GM23338 (cell line): ENCODE data around the gene CASP3. TPM values are rescaled to one million over a fixed set of nuclear protein-coding genes. Genes with fewer than 3 reads are reported as not detected.

Experiments
- ATAC-seq: fragments of 200-7000 bp; cut with Tn5 transposase; 3 replicates; pipeline ENCODE4 v1.9.1; 2020
- DNase-seq: peaks from one replicate; pipeline ENCODE4 v3.0.0-alpha.2; 2015; ENCODE audit warnings: low spot score
- H2AFZ ChIP-seq: fragments of 200-600 bp; sonication (generic); 2 replicates; pipeline ENCODE4 v1.8.0; 2016; ENCODE audit warnings: antibody characterized with exemption, mild to moderate bottlenecking, moderate library complexity
- H3F3A ChIP-seq: fragments of 200-600 bp; sonication (generic); replicated peaks from 2 replicates; pipeline ENCODE4 v1.8.0; 2017; ENCODE audit warnings: antibody characterized with exemption, mixed run types, low read depth
- H3K27ac ChIP-seq: fragments of 200-600 bp; sonication (generic); 2 replicates; pipeline ENCODE4 v1.6.1; 2016; ENCODE audit warnings: low read depth
- H3K27me3 ChIP-seq: fragments of 200-600 bp; sonication (generic); 2 replicates; pipeline ENCODE4 v1.8.0; 2016; ENCODE audit warnings: mild to moderate bottlenecking, mixed run types, moderate library complexity; ENCODE audit not compliant: insufficient read depth
- H3K36me3 ChIP-seq: fragments of 200-600 bp; sonication (generic); 2 replicates; pipeline ENCODE4 v1.8.0; 2016; ENCODE audit warnings: mild to moderate bottlenecking; ENCODE audit not compliant: insufficient read depth
- H3K4me1 ChIP-seq: fragments of 200-600 bp; sonication (generic); 2 replicates; pipeline ENCODE4 v1.8.0; 2016; ENCODE audit warnings: mild to moderate bottlenecking, moderate library complexity; ENCODE audit not compliant: insufficient read depth
- H3K4me2 ChIP-seq: fragments of 200-600 bp; sonication (generic); 2 replicates; pipeline ENCODE4 v1.7.1; 2017; ENCODE audit warnings: mixed run types
- H3K4me3 ChIP-seq: fragments of 200-600 bp; sonication (generic); 2 replicates; pipeline ENCODE4 v1.6.1; 2016; ENCODE audit warnings: mixed run types
- H3K79me2 ChIP-seq: fragments of 200-600 bp; sonication (generic); replicated peaks from 2 replicates; pipeline ENCODE4 v1.8.0; 2017; ENCODE audit warnings: mild to moderate bottlenecking; ENCODE audit not compliant: insufficient read depth
- H3K9me2 ChIP-seq: fragments of 200-600 bp; sonication (generic); 2 replicates; pipeline ENCODE4 v1.8.0; 2017; ENCODE audit not compliant: insufficient read depth
- H4K20me1 ChIP-seq: fragments of 200-600 bp; sonication (generic); replicated peaks from 2 replicates; pipeline ENCODE4 v1.8.0; 2017; ENCODE audit warnings: mild to moderate bottlenecking; ENCODE audit not compliant: insufficient read depth
- H3K27ac Mint-ChIP-seq: 2 replicates; pipeline ENCODE4 v1.8.0; 2020; ENCODE audit warnings: inconsistent platforms, mild to moderate bottlenecking, moderate library complexity, mixed read lengths
- H3K27me3 Mint-ChIP-seq: 3 replicates; pipeline ENCODE4 v1.8.0; 2022; ENCODE audit warnings: low read depth, mild to moderate bottlenecking, moderate library complexity, mixed read lengths, inconsistent platforms; ENCODE audit not compliant: insufficient read depth, poor library complexity
- H3K36me3 Mint-ChIP-seq: 3 replicates; pipeline ENCODE4 v1.8.0; 2021; ENCODE audit warnings: low read depth, mild to moderate bottlenecking, inconsistent platforms, moderate library complexity, mixed read lengths
- H3K4me1 Mint-ChIP-seq: 3 replicates; pipeline ENCODE4 v1.8.0; 2020; ENCODE audit warnings: mild to moderate bottlenecking, inconsistent platforms, mixed read lengths
- H3K4me3 Mint-ChIP-seq: 3 replicates; pipeline ENCODE4 v1.8.0; 2021; ENCODE audit warnings: moderate library complexity, mild to moderate bottlenecking, inconsistent platforms, mixed read lengths
- H3K9me3 Mint-ChIP-seq: 3 replicates; pipeline ENCODE4 v1.8.0; 2020; ENCODE audit warnings: moderate library complexity, mild to moderate bottlenecking, inconsistent platforms, mixed read lengths
- EZH2 ChIP-seq: fragments of 200-600 bp; sonication (generic); IDR thresholded peaks from one replicate; pipeline ENCODE4 v1.8.0; 2017; ENCODE audit warnings: antibody characterized with exemption, mild to moderate bottlenecking, low read depth; ENCODE audit not compliant: unreplicated experiment
- EZH2phosphoT487 ChIP-seq: fragments of 200-600 bp; sonication (generic); IDR thresholded peaks from one replicate; pipeline ENCODE4 v1.8.1; 2018; ENCODE audit warnings: antibody characterized with exemption; ENCODE audit not compliant: unreplicated experiment
- JUNB ChIP-seq: IDR thresholded peaks from one replicate; pipeline ENCODE4 v1.6.1; 2016; ENCODE audit warnings: antibody characterized with exemption; ENCODE audit not compliant: unreplicated experiment
- NANOG ChIP-seq: IDR thresholded peaks from 2 replicates; pipeline ENCODE4 v1.6.1; 2016; ENCODE audit warnings: antibody characterized with exemption, borderline replicate concordance
- POLR2AphosphoS5 ChIP-seq: IDR thresholded peaks from 2 replicates; pipeline ENCODE4 v1.6.1; 2016; ENCODE audit warnings: antibody characterized with exemption, low read depth
- ZNF114 ChIP-seq: fragments of 250-450 bp; sonication (Bioruptor Pico); IDR thresholded peaks from 2 replicates; pipeline ENCODE4 v1.5.0; 2020; ENCODE audit warnings: mild to moderate bottlenecking, moderate library complexity
- ZNF331 ChIP-seq: fragments of 250-450 bp; sonication (Bioruptor Pico); IDR thresholded peaks from 2 replicates; pipeline ENCODE4 v1.5.0; 2020; ENCODE audit warnings: low read depth, mild to moderate bottlenecking, moderate library complexity
- polyA plus RNA-seq: library from polyadenylated mRNA; unstranded; fragments of >200 nt; fragmentation: Nextera tagmentation; extraction: Ambion mirVana; gene quantifications from 2 replicates; pipeline ENCODE4 v1.2.1, GENCODE V29; 2016
- total RNA-seq: library from RNA; depleted of rRNA; stranded (reverse); fragments of >200 nt; shearing (Covaris generic); gene quantifications from 2 replicates; pipeline ENCODE4 v1.2.3, GENCODE V29; 2014
- TF ChIP-seq, protein P1 (sequence below), 2 experiments: fragments of 200-600 bp in 1 of 2; sonication (generic) in 1 of 2; conservative IDR thresholded peaks; 2 replicates each; pipeline versions ENCODE4 v1.5.1 to v1.6.1; 2016 to 2017; ENCODE audit warnings: antibody characterized with exemption in 2 of 2, low read depth in 2 of 2, mild to moderate bottlenecking in 2 of 2, moderate library complexity in 1 of 2
- TF ChIP-seq, protein P2 (sequence below): IDR thresholded peaks from one replicate; pipeline ENCODE4 v1.6.1; 2018; ENCODE audit warnings: antibody characterized with exemption; ENCODE audit not compliant: unreplicated experiment

CASP3 gene
- total and polyA plus RNA-seq, 2 experiments from 2014 or later, result 50.5 to 84.4 TPM

DNA sequence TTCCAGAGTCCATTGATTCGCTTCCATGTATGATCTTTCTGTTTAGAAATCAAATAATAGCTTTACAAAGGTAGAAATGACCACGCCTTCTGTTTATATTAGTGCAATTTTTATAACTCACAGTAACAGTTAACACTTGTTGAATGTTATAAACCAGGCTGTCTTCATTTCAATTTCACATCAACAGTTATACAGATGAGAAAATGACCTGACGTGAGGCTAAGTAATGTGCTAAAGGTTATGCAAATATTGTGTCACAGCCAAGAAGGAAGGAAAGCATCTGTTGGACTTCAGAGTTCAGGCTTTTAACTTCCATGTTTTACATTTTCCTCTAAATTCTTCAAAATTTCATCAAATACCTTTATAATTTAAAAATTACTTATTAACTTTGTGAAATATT, 13.9 kb downstream of the CASP3 start:
- Histone ChIP-seq H2AFZ (no peak overlapping the region), H3F3A (no peaks in the 10 kb centered on the region), H3K4me1 (no peaks in the 10 kb centered on the region), H4K20me1 (peaks cover 15% of the 10 kb centered on the region), H3K4me2 (no peak overlapping the region), H3K27ac (no peak overlapping the region), H3K79me2 (peaks cover 58% of the 10 kb centered on the region), H3K36me3 (peaks cover 22% of the 10 kb centered on the region), H3K4me3 (no peak overlapping the region), H3K27me3 (no peaks in the 10 kb centered on the region), H3K9me2 (no peaks in the 10 kb centered on the region)
- no peak overlapping the region for H3K4me3 Mint-ChIP-seq
- no peaks in the 10 kb centered on the region for H3K27me3 Mint-ChIP-seq
- no peak overlapping the region for H3K27ac Mint-ChIP-seq
- ATAC-seq (no peak), DNase-seq (no peak)
- no peaks in the 10 kb centered on the region for H3K9me3 Mint-ChIP-seq
- TF ChIP-seq NANOG, result no peak
- TF ChIP-seq, protein P1, sequence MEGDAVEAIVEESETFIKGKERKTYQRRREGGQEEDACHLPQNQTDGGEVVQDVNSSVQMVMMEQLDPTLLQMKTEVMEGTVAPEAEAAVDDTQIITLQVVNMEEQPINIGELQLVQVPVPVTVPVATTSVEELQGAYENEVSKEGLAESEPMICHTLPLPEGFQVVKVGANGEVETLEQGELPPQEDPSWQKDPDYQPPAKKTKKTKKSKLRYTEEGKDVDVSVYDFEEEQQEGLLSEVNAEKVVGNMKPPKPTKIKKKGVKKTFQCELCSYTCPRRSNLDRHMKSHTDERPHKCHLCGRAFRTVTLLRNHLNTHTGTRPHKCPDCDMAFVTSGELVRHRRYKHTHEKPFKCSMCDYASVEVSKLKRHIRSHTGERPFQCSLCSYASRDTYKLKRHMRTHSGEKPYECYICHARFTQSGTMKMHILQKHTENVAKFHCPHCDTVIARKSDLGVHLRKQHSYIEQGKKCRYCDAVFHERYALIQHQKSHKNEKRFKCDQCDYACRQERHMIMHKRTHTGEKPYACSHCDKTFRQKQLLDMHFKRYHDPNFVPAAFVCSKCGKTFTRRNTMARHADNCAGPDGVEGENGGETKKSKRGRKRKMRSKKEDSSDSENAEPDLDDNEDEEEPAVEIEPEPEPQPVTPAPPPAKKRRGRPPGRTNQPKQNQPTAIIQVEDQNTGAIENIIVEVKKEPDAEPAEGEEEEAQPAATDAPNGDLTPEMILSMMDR (conservative IDR thresholded peaks at IDR 0.05; ENCODE audit: low read depth in 2 of 2), result no peak
- TF ChIP-seq ZNF114 (CRISPR knock-in tag), result no peak
- TF ChIP-seq EZH2, result no peak
- peaks cover 9% of the 10 kb centered on the region for H3K4me1 Mint-ChIP-seq
- H3K36me3 Mint-ChIP-seq, result peaks cover 80% of the 10 kb centered on the region

DNA sequence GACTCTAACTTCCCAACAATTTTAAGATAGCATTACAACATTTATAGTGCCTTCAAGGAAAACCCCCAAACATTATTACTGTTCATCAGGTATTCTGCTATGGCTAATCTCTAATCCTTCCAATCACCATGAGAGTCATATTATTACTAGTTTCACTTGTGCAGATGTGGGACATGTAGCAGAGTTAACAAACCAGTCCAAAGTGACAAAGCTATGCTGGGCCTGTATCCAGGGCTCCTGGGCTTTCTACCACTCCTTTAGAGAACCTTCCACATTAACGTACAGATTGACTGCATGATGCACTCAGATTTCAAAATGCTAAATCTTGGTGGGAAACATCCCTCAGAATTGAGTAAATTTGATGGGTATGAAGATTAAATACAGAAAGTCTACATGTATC, 16.4 kb downstream of the CASP3 start:
- H2AFZ ChIP-seq, result no peak overlapping the region
- H3K9me2 ChIP-seq, result no peaks in the 10 kb centered on the region
- DNase-seq (no peak), ATAC-seq (no peak)
- no peaks in the 10 kb centered on the region for H3K27me3 ChIP-seq
- Mint-ChIP-seq H3K9me3 (no peaks in the 10 kb centered on the region), H3K4me3 (no peak overlapping the region), H3K36me3 (peaks cover 86% of the 10 kb centered on the region), H3K4me1 (peaks cover 12% of the 10 kb centered on the region), H3K27ac (no peak overlapping the region), H3K27me3 (no peaks in the 10 kb centered on the region)
- peaks cover 29% of the 10 kb centered on the region for H3K36me3 ChIP-seq
- H3K27ac ChIP-seq, result no peak overlapping the region
- peaks cover 3% of the 10 kb centered on the region for H4K20me1 ChIP-seq
- no peak overlapping the region for H3K4me2 ChIP-seq
- no peak overlapping the region for H3K4me3 ChIP-seq
- no peaks in the 10 kb centered on the region for H3K4me1 ChIP-seq
- no peaks in the 10 kb centered on the region for H3F3A ChIP-seq
- peaks cover 32% of the 10 kb centered on the region for H3K79me2 ChIP-seq
- TF ChIP-seq JUNB (no peak), EZH2 (no peak), NANOG (no peak), ZNF331 (CRISPR knock-in tag) (no peak), EZH2phosphoT487 (no peak), ZNF114 (CRISPR knock-in tag) (no peak), POLR2AphosphoS5 (no peak)
- TF ChIP-seq, protein P2, sequence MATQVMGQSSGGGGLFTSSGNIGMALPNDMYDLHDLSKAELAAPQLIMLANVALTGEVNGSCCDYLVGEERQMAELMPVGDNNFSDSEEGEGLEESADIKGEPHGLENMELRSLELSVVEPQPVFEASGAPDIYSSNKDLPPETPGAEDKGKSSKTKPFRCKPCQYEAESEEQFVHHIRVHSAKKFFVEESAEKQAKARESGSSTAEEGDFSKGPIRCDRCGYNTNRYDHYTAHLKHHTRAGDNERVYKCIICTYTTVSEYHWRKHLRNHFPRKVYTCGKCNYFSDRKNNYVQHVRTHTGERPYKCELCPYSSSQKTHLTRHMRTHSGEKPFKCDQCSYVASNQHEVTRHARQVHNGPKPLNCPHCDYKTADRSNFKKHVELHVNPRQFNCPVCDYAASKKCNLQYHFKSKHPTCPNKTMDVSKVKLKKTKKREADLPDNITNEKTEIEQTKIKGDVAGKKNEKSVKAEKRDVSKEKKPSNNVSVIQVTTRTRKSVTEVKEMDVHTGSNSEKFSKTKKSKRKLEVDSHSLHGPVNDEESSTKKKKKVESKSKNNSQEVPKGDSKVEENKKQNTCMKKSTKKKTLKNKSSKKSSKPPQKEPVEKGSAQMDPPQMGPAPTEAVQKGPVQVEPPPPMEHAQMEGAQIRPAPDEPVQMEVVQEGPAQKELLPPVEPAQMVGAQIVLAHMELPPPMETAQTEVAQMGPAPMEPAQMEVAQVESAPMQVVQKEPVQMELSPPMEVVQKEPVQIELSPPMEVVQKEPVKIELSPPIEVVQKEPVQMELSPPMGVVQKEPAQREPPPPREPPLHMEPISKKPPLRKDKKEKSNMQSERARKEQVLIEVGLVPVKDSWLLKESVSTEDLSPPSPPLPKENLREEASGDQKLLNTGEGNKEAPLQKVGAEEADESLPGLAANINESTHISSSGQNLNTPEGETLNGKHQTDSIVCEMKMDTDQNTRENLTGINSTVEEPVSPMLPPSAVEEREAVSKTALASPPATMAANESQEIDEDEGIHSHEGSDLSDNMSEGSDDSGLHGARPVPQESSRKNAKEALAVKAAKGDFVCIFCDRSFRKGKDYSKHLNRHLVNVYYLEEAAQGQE, result no peak
